ENCODE measurements around the gene ASCL5. TPM values are rescaled to one million over a fixed set of nuclear protein-coding genes. Genes with fewer than 3 reads are reported as not detected.

ASCL5 gene
- total and polyA plus RNA-seq, 9 of the 15 experiments (the other 6 are each of a cell fraction or from before 2014, with no cell fraction given) = 0.09 TPM; not detected in 8

DNA sequence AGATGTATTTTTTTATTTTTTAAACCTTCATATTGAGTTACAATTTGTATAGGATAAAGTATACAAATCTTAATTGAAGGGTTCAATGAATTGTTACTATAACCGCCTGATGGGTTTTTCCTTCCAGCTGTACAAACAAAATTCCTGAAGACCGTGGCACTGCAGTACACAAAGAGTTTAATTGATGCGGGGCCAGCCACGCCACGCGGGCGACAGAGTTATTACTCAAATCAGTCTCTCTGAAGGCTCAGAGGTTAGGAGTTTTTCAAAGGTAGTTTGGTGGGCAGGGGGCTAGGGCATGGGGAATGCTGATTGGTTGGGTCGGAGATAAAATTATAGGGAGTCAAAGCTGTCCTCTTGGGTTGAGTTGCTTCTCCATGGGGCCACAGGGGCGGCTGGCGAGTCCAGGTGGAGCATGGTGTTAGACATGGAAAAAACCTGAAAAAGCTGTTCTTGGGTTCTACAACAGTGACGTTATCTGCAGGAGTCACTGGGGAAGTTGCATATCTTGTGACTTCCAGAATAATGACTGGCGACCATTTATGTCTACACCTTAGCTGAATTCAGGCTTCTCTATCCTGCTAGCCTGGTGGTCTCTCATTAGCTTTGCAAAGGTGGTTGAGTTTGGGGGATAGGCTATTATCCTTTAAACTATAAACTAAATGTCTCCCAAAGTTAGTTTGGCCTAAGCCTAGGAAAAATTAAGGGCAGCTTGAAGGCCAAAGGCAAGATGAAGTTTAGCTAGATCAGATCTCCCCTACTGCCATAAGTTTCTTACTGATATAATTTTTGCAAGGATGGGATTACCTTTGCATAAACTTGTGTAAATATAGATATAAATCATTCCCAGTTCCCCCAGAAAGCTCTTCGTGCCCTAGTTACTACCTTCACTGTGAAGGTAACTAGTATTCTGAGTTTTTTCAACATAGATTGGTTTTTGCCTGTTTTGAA lies 40.3 kb upstream of the ASCL5 start (continued):
- no peak for TF ChIP-seq U2AF1 (optimal IDR thresholded peaks at IDR 0.05; ENCODE audit: low read depth, low read length)
- TF ChIP-seq ZNF384 (IDR thresholded peaks at IDR 0.05; ENCODE audit: low read depth, low read length) = no peak
- TF ChIP-seq, protein P1, sequence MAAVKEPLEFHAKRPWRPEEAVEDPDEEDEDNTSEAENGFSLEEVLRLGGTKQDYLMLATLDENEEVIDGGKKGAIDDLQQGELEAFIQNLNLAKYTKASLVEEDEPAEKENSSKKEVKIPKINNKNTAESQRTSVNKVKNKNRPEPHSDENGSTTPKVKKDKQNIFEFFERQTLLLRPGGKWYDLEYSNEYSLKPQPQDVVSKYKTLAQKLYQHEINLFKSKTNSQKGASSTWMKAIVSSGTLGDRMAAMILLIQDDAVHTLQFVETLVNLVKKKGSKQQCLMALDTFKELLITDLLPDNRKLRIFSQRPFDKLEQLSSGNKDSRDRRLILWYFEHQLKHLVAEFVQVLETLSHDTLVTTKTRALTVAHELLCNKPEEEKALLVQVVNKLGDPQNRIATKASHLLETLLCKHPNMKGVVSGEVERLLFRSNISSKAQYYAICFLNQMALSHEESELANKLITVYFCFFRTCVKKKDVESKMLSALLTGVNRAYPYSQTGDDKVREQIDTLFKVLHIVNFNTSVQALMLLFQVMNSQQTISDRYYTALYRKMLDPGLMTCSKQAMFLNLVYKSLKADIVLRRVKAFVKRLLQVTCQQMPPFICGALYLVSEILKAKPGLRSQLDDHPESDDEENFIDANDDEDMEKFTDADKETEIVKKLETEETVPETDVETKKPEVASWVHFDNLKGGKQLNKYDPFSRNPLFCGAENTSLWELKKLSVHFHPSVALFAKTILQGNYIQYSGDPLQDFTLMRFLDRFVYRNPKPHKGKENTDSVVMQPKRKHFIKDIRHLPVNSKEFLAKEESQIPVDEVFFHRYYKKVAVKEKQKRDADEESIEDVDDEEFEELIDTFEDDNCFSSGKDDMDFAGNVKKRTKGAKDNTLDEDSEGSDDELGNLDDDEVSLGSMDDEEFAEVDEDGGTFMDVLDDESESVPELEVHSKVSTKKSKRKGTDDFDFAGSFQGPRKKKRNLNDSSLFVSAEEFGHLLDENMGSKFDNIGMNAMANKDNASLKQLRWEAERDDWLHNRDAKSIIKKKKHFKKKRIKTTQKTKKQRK (IDR thresholded peaks at IDR 0.05; ENCODE audit: borderline replicate concordance, low read depth, low read length) = no peak
- no peak for TF ChIP-seq CCAR2 (IDR thresholded peaks at IDR 0.05; ENCODE audit: low read depth, low read length)
- no peak for TF ChIP-seq ETS2 (tag; IDR thresholded peaks at IDR 0.05; ENCODE audit: borderline replicate concordance, poor library complexity, severe bottlenecking)
- TF ChIP-seq CSDE1 (IDR thresholded peaks at IDR 0.05) = no peak
- TF ChIP-seq, protein P2, sequence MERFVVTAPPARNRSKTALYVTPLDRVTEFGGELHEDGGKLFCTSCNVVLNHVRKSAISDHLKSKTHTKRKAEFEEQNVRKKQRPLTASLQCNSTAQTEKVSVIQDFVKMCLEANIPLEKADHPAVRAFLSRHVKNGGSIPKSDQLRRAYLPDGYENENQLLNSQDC (CRISPR knock-in tag; IDR thresholded peaks at IDR 0.05) = no peak
- TF ChIP-seq, protein P3, sequence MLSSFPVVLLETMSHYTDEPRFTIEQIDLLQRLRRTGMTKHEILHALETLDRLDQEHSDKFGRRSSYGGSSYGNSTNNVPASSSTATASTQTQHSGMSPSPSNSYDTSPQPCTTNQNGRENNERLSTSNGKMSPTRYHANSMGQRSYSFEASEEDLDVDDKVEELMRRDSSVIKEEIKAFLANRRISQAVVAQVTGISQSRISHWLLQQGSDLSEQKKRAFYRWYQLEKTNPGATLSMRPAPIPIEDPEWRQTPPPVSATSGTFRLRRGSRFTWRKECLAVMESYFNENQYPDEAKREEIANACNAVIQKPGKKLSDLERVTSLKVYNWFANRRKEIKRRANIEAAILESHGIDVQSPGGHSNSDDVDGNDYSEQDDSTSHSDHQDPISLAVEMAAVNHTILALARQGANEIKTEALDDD (IDR thresholded peaks at IDR 0.05) = peak; percentile 97
- TF ChIP-seq BRD4 (IDR thresholded peaks at IDR 0.05) = no peak
- no peak for TF ChIP-seq ZNF133 (CRISPR knock-in tag; IDR thresholded peaks at IDR 0.05)
- TF ChIP-seq, protein P4, sequence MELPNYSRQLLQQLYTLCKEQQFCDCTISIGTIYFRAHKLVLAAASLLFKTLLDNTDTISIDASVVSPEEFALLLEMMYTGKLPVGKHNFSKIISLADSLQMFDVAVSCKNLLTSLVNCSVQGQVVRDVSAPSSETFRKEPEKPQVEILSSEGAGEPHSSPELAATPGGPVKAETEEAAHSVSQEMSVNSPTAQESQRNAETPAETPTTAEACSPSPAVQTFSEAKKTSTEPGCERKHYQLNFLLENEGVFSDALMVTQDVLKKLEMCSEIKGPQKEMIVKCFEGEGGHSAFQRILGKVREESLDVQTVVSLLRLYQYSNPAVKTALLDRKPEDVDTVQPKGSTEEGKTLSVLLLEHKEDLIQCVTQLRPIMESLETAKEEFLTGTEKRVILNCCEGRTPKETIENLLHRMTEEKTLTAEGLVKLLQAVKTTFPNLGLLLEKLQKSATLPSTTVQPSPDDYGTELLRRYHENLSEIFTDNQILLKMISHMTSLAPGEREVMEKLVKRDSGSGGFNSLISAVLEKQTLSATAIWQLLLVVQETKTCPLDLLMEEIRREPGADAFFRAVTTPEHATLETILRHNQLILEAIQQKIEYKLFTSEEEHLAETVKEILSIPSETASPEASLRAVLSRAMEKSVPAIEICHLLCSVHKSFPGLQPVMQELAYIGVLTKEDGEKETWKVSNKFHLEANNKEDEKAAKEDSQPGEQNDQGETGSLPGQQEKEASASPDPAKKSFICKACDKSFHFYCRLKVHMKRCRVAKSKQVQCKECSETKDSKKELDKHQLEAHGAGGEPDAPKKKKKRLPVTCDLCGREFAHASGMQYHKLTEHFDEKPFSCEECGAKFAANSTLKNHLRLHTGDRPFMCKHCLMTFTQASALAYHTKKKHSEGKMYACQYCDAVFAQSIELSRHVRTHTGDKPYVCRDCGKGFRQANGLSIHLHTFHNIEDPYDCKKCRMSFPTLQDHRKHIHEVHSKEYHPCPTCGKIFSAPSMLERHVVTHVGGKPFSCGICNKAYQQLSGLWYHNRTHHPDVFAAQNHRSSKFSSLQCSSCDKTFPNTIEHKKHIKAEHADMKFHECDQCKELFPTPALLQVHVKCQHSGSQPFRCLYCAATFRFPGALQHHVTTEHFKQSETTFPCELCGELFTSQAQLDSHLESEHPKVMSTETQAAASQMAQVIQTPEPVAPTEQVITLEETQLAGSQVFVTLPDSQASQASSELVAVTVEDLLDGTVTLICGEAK (IDR thresholded peaks at IDR 0.05) = 0 out of 2 replicates have a peak, but pooled peaks have one; percentile 5
- TF ChIP-seq, protein P4 (CRISPR knock-in tag; IDR thresholded peaks at IDR 0.05) = no peak

Measured in K562 (cell line).